ENCODE data around the gene SEMA4D. TPM values are rescaled to one million over a fixed set of nuclear protein-coding genes. Genes with fewer than 3 reads are reported as not detected.

Gene SEMA4D
- total and polyA plus RNA-seq, 2 experiments from 2014 or later, result 9.4 to 10.4 TPM

- H3K27me3 ChIP-seq, result no peaks in the 10 kb centered on the region
- 71% methylated on average over 5 of the region's 5 CpGs for WGBS (ENCODE audit: low lambda C conversion rate, missing lambda C conversion rate)
- no peaks in the 10 kb centered on the region for H3K36me3 ChIP-seq (replicated peaks; ENCODE audit: insufficient read depth, low read depth)
- no peaks in the 10 kb centered on the region for H3K9me3 ChIP-seq (ENCODE audit: low read depth)
- H3K9me2 ChIP-seq (replicated peaks; ENCODE audit: insufficient read depth), result no peaks in the 10 kb centered on the region
- no peak overlapping the region for H3K27ac ChIP-seq
- no peak overlapping the region for H2AFZ ChIP-seq
- TF ChIP-seq EZH2phosphoT487 (IDR thresholded peaks at IDR 0.05; ENCODE audit: low read depth, severe bottlenecking, unreplicated experiment) (no peak), CTCF (IDR thresholded peaks at IDR 0.05; ENCODE audit: poor library complexity) (no peak), EZH2 (IDR thresholded peaks at IDR 0.05; ENCODE audit: borderline replicate concordance) (no peak)
- H3K4me3 ChIP-seq, result no peak overlapping the region
- no peak for DNase-seq (ENCODE audit: low spot score)
- H3K4me1 ChIP-seq (ENCODE audit: insufficient read depth), result no peaks in the 10 kb centered on the region
- H4K20me1 ChIP-seq (ENCODE audit: insufficient read depth, poor library complexity, severe bottlenecking), result no peaks in the 10 kb centered on the region
- no peaks in the 10 kb centered on the region for H3K79me2 ChIP-seq
- H3K4me2 ChIP-seq, result no peak overlapping the region
These were observed 85.4 kb downstream of the SEMA4D start for GRCh38 chr9:89412541-89412940.

DNA sequence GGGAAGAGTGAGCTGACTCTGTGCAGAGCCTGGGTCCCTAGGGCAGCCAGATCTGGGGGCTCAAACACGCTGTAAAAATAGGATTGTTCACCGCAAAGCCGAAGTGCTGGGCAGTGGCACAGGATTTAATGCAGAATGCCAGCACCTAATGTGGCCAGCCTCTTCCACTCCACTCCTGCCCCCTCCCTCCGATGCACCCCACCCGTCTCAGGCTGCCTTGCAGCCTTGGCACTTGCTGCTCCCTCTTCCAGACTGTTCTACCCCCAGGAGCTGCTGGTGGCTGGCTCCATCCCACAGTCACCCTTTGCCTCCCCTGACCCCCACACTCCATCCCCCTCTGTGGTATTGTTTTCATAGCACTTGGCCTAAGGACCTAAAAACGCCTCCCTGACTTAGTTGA lies 86.2 kb downstream of the SEMA4D start:
- no peaks in the 10 kb centered on the region for H3K9me3 ChIP-seq (ENCODE audit: low read depth)
- H4K20me1 ChIP-seq (ENCODE audit: insufficient read depth, poor library complexity, severe bottlenecking), result no peaks in the 10 kb centered on the region
- 86% methylated on average over 5 of the region's 6 CpGs for WGBS (ENCODE audit: low lambda C conversion rate, missing lambda C conversion rate)
- H3K4me2 ChIP-seq, result no peak overlapping the region
- no peak overlapping the region for H3K4me3 ChIP-seq
- H3K36me3 ChIP-seq (replicated peaks; ENCODE audit: insufficient read depth, low read depth), result no peaks in the 10 kb centered on the region
- no peak overlapping the region for H3K27ac ChIP-seq
- TF ChIP-seq EZH2 (IDR thresholded peaks at IDR 0.05; ENCODE audit: borderline replicate concordance) (no peak), CTCF (IDR thresholded peaks at IDR 0.05; ENCODE audit: poor library complexity) (no peak), EZH2phosphoT487 (IDR thresholded peaks at IDR 0.05; ENCODE audit: low read depth, severe bottlenecking, unreplicated experiment) (no peak)
- H3K9me2 ChIP-seq (replicated peaks; ENCODE audit: insufficient read depth), result no peaks in the 10 kb centered on the region
- DNase-seq (ENCODE audit: low spot score), result no peak
- no peaks in the 10 kb centered on the region for H3K79me2 ChIP-seq
- no peaks in the 10 kb centered on the region for H3K27me3 ChIP-seq
- no peak overlapping the region for H2AFZ ChIP-seq
- no peaks in the 10 kb centered on the region for H3K4me1 ChIP-seq (ENCODE audit: insufficient read depth)

- Histone ChIP-seq H3K27me3 (no peaks in the 10 kb centered on the region), H3K9me2 (replicated peaks; ENCODE audit: insufficient read depth) (no peaks in the 10 kb centered on the region), H3K27ac (no peak overlapping the region), H3K4me3 (no peak overlapping the region), H3K36me3 (replicated peaks; ENCODE audit: insufficient read depth, low read depth) (no peaks in the 10 kb centered on the region), H3K79me2 (no peaks in the 10 kb centered on the region), H3K9me3 (ENCODE audit: low read depth) (no peaks in the 10 kb centered on the region), H4K20me1 (ENCODE audit: insufficient read depth, poor library complexity, severe bottlenecking) (no peaks in the 10 kb centered on the region), H2AFZ (no peak overlapping the region), H3K4me1 (ENCODE audit: insufficient read depth) (no peaks in the 10 kb centered on the region), H3K4me2 (no peak overlapping the region)
- TF ChIP-seq EZH2 (IDR thresholded peaks at IDR 0.05; ENCODE audit: borderline replicate concordance), result no peak
- TF ChIP-seq EZH2phosphoT487 (IDR thresholded peaks at IDR 0.05; ENCODE audit: low read depth, severe bottlenecking, unreplicated experiment), result no peak
- TF ChIP-seq CTCF (IDR thresholded peaks at IDR 0.05; ENCODE audit: poor library complexity), result no peak
- WGBS (ENCODE audit: low lambda C conversion rate, missing lambda C conversion rate), result 75% methylated on average over 7 of the region's 7 CpGs
- no peak for DNase-seq (ENCODE audit: low spot score)
These were observed 87.1 kb downstream of the SEMA4D start for GRCh38 chr9:89410641-89411350.
